GM21737 (cell line): ENCODE results near the gene ZMIZ1.

Experiments used
- ATAC-seq: cut with Tn5 transposase; IDR thresholded peaks from one replicate; pipeline ENCODE4 v1.9.1; 2021; ENCODE audit warnings: mild to moderate bottlenecking, moderate library complexity; ENCODE audit not compliant: unreplicated experiment

ZMIZ1 gene

DNA sequence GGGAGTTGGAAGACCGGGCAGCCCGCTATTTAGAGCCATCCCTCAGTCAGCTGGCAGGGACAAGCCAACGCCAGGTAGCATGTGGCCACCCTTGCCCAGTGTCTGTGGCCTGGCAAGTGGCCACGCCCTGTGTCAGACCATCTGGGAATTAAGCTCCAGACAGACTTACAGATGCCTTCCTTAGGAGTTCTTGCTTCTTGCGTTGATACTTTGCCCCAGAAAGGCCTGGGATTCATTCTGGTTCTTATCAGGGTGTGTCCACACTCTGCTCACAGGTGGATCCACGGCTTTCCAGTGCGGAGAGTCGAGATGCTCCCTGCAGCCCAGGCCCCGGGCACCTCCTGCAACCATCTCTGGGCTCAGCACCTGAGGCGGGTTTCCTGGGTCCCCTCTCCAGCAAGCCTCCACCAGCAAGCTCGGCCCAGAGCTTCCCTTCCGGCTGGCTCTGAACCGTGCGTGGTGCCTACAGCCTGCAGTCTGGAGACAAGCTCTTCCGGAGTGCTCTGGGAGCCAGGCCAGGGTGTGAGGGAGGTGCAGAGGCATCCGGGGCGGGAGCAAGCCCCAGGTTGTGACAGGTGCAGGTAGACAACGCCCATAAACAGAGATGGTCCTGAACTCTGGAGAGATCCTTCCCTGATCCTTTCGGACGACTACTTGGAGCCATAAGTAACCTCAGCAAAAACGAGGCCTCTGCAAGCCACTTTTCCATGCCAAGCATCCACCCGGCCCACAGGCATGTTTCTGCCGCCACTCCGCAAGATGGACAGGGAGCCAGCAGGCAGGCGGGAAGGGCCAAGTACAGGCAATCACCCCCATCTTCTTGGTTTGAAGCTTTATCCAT is 246.2 kb downstream of the ZMIZ1 start:
- no peak for ATAC-seq

- no peak for ATAC-seq
Observed at GRCh38 chr10:79315602-79315920, 246.8 kb downstream of the ZMIZ1 start.

DNA sequence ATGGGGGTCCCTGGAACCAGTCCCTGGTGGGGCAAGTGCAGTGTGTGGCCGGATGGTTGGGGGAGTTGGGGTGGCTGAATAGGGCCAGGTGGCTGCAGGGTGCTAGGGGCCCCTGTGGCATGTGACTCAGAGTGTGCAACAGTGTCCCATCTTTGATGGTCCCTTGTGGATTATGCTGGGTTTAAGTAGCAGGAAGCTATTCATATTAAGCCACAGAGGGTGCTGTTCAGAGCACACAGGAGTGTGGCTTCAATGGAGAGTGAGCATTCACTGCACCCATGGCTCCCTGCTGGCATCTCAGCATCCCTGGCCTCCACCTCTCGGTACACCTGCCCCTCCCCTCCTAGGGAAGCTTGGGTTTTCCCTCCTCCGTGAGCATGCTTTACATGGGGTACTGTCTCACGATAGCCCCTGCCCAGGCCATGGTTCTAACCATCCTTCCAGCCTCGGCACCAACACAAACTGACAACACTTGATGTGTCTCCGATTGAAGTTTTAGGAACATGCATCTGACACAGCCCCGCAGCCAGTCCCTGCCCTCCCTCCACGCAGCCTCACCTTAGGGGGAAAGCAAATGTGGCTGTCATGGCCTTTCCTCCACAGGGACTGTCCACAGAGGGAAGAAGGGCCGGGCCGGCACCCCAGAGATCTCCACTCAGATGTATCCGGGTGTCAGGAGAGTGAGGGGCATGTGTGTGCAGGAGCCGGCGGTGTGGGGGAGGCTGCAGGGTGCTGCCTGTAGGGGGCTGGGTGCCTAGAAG is 248.1 kb downstream of the ZMIZ1 start:
- ATAC-seq = peak; percentile 67

DNA sequence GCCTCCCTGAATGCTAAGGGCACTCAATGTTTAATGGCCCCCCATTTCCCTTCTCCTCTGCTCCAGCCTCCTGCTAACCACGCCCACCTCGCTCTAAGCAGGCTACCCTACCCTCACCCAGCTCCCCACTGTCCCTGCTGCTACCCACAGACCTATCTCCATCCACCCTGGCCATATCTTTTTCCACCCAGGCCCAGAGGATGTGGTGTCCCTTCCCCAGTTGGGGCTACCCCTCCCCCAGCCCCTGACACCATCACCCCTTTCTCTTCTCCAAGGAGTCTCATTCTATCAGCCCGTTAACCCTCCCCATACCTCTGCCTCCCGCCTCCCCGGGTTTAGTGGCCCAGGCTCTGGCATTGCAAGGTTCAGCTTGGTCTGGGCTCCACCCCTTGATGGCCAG is 249.6 kb downstream of the ZMIZ1 start:
- no peak for ATAC-seq

DNA sequence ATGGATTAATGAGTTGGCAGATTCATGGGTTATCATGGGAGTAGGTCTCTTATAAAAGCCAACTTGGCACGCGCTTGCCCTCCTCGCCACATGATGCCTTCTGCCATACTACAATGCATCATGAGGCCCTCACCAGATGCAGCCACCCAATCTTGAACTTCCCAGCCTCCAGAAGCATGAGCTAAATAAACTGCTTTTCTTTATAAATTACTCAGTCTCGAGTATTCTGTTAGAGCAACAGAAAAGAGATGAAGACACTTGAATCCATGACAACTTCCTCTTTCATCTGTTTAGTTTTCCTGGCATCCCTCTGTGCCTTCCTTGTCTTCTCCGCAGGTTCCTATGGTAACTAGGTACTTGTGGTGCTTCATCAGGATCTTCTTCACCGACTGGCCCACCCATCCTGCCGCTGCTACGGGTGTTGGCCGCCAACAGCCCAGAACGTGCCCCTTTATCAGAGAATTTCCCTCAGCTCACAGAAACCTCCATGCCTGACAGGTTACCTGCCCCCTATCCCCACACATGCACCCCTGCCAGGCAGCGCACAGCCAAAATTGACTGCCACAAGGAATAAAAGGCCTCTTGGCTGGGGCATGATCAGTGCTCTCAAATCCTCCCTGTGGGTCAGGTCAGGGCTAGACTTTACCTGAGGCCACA is 250.5 kb downstream of the ZMIZ1 start:
- no peak for ATAC-seq

DNA sequence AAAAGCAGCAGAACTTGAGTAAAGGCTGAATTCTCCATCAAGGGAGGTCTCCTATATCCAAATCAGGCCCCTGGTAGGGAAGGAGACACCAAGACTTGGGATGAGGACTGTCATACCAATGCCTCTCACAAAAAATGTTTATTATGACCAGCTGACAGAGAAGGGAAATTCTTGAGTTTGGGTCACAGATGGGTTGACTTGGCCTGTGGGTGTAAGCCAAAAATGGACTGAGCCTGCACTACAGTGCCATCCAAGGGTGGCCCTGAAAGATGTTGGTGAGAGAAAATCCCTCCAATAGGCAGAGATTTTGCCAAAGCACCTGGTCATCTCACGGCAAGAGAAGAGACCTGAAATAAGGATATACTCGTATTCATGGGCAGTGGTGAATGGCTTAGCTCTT is 251.6 kb downstream of the ZMIZ1 start:
- no peak for ATAC-seq

DNA sequence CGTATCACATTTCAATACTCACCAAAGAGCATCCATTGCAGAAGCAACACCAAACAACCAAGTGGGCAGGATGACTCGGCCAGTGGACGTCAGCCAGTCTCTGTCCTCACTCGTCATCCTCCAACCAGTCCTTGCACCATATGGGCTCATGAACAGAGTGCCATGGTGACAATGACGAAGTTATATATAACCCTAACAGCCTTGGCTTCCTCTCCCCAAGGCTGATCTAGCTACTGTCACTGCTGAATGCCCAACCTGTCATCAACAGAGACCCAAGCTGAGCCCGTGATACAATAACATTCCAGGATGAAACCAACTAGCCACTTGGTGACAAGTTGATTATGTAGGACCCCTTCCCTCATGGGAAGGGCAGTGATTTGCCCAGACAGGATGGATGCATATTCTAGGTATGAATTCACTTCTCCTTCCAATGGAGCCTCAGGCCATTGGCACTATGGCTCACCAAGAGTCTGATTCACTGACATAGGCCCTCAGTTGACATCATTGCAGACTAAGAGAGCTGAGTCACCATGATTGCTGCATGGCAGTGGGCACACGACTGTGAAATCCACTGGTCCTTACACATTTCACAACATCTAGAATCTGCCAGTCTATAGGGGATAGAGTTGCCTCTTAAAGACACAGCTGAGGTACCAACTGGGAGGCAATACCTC is 252.2 kb downstream of the ZMIZ1 start:
- no peak for ATAC-seq

DNA sequence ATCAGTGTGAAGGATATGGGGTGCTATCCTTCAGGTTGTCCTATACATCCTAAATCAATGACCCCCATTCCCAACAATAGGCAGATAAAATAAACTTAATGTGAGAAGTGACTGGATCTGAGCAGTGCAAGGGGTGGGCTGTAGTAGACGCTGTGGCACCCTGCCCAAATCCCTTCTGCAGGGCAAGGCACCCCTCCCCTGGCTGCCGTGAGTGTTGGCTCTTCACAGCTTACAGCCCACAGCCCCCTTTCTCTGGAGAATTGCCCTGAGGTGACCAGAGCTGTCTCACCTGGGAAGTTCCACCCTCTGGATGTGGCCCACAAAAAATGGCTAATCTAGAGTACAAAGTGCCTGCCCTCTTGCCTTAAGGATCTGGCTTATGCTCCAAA is 252.7 kb downstream of the ZMIZ1 start:
- no peak for ATAC-seq

DNA sequence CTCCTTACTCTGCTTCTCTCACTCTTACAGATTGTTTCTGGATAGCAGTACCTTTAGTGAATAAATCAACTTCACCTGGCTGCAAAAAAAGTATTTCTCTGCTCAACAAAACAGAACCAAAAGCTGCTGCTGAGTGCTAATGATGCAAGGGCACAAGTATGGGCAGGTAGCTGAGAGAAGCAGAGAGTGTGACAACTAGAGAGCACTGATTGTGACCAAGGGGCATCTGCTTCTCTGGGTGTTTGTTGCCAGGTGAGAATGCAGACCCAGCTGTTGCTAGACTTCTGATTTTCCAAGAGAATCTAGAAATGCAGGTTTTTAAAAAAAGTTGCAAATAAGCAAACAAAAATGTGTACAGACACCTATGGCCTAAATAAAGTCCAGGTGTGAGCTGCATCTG is 253.2 kb downstream of the ZMIZ1 start:
- ATAC-seq = no peak

DNA sequence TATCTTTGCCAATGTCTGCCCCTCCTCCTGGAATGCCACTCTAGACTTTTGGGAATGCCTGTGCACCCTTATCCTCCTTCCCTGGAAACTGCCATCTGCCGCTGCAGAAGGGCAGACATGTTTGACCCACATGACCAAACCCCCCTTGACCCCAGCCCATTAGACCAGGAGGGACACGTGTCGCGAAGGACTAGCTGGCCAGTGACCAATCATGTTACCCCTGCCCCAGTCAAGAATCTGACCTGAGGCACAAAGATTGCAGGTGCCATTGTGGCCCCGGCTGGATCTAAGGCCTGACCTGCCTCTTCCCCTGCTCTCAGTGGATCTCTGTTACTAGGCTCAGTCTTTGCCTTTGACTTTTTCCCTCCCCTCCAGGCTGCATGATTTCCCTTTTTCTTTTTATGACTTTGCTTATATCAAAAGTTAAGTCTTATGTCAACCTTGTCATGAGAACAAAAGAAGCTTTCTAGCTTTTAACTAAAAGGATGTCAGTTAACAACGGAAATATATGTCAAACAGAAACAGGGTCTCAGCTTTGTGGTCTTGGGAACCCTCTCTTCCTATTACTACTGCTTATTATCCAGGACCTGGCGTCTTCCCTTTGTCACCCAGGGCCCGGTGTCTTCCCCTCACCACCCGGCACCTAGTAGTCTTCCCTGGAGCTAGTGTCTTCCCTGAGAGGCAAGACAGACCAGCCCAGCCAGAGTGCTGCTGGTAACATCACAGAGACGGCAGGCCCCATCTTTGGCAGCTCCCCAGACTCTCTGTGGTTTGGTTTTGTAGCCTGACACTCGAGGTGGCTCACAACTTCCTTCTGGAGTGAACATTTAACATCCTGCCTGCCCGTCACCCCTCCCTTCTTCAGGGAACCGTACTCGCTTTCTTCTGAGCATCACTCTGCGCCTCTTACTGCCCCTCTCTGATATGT is 254.1 kb downstream of the ZMIZ1 start:
- peak; percentile 57 for ATAC-seq

- ATAC-seq = no peak
Observed at GRCh38 chr10:79323602-79324001, 254.8 kb downstream of the ZMIZ1 start.

DNA sequence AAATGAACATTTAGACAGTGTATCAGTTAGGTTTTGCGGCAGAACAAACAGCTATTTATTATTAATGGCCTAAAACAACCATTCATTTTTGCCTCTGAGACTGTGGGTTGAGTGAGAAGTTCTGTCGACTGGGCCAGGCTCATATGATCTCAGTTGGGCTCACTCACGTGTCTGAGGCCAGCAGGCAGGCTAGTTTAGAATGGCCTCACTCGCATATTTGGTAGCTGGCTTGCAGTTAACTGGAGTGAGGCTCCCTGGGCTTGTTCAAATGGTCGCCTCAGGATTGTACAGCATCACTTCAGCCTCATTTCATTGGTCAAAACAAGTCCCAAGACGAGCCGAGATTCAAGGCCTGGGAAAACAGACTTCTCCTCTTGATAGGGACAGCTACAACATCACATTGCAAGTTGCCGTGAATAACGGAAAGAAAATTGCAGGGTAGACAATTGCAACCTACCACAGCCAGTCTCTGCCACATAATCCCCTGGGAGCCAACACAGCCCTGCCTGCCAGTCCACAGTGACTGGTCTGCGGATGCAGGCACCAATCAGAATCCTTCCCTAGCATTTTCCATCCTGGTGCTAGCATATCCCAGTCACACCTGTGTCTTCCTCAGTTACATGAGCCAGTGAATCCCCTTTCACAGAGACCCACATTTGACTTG is 255.4 kb downstream of the ZMIZ1 start:
- no peak for ATAC-seq

GRCh38 chr10:79326361-79327089 is 257.8 kb downstream of the ZMIZ1 start:
- ATAC-seq = no peak

- no peak for ATAC-seq
Observed at GRCh38 chr10:79327090-79327457, 258.3 kb downstream of the ZMIZ1 start.

DNA sequence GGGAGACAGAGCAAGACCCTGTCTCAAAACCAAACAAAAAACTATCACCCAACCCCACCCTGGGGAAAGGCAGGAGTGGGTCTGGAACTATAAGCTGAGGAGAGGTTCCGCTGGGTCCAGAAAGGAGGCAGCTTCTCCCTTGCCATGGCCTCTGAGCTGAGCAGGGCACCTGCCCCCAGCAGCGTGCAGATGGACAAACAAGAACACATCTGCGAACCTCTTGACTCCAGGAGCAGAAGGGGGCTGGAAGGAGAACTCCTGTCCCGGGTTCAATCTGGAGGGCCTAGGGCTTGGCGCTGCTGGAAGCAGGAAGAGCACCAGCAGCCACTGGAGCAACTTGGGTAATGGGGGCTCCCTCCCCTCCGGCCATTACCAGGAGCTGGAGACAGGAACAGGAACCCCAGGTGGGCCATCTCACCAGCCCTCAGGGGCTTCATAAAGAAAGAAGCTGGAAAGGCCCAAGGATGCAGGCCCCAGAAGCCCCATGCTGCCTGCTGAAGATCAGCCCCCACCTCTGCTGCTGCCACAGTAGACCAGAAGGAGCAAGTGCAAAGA is 259.5 kb downstream of the ZMIZ1 start:
- ATAC-seq = no peak

DNA sequence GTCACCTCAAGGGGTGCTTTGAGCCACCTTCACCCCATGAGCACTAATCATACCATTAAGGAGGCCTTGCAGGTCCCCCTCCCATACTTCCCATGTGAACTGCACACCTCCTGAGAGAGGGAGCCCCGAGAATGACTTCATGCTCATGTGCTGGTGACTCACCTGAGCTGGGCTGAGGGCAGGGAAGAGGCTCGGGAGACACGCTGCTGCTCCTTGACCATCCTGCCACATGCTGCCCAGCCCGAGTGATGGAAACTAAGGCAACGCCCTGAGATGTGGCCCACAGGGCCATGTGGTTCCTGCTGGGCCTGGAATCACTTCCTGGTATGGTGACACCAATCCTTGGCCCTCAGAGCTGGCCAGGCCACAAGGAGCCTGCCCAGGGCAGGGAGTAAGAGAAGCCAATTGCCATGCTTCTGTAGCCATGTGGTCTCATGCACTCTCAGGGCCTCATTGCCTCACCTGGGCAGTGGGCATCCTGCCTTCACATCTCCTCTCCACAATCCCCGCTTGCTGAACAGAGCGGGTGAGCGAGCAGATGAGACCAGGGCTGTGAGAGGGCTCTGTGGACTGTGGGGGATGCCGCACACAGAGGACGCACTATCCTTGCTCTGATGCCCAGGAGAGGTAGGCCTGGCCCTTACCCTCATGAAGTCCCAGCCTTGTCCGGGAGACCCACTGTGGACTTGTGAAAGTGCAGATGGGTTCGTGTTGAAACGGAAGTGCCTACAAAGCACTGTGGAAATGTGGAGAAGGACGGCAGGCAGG is 260.2 kb downstream of the ZMIZ1 start:
- ATAC-seq = no peak

- no peak for ATAC-seq
Observed at GRCh38 chr10:79329529-79329928, 260.8 kb downstream of the ZMIZ1 start.

DNA sequence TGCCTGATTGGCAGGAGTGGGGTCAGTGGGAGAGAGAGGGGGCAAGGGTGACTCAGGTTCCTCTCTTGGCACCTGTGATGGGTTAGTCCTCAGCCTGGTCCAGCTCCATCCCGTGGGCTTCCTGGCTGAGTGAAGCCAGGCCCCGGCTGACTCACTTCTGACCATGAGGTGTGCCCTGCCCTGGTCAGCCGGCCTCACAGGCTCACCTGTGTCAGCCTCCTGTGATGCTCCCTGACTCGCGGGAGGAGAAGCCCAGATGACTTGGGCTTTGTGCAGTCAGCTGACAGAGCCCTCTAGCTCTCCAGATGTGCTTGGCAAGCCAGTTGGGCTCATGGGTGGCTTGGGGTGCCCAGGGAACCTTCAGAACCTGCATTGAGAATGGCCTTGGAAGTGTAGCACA is 262.5 kb downstream of the ZMIZ1 start:
- peak; percentile 10 for ATAC-seq
